ENCODE measurements around the gene SMAD5.

The SMAD5 gene

GRCh38 chr5:136132087-136132486 lies 558 bp upstream of the SMAD5 start:
- Histone ChIP-seq H3K4me1 (ENCODE audit: control insufficient read depth in 1 of 2, insufficient read depth in 1 of 2, low read depth in 1 of 2, low read length in 1 of 2) (peaks cover 11 to 15% of the 10 kb centered on the region in 2 experiments), H3K36me3 (no peaks in the 10 kb centered on the region), H3K4me3 (ENCODE audit: low read depth in 1 of 2, low read length in 1 of 2) (peak overlapping the region; percentile 70 to 72), H3K27me3 (peaks cover 69% of the 10 kb centered on the region), H3K27ac (no peak overlapping the region), H3K9me3 (no peaks in the 10 kb centered on the region)
- no peak for TF ChIP-seq CTCF (IDR thresholded peaks at IDR 0.05)

DNA sequence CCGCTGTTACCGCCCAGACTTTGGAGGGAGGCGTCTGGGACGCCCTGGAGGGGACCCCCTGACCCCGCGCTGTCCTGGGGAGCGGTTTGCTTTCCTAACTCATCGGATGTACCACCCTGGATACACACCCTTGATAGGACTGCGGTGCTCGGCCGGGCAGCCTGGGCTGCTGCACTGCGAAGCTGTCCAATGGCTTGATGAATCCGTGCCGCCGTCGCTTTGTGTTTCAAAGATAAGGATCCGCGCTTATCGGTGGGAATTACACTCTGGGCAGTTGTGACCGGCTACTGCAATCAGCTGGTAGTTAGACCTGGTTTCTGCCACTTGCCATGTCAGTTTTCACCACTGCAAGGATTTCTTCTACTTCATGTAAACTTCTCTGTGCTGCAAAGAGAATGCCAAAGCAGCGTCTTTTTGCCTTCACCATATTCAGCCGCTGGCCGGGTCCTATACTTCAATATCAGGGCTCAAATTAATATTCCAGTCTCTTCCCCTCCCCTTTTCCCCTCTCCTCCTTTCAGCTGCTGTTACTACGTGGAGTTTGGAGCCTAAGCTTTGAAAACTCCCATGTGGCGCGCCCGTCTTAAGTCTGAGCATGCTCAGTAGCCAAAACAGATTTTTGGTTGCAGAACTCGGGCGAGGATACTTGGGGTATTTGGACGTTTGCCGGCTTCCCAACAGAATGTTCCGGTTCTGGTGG lies 727 bp downstream of the SMAD5 start:
- Histone ChIP-seq H3K9me3 (no peaks in the 10 kb centered on the region), H3K36me3 (no peaks in the 10 kb centered on the region), H3K4me1 (ENCODE audit: control insufficient read depth in 1 of 2, insufficient read depth in 1 of 2, low read depth in 1 of 2, low read length in 1 of 2) (peaks cover 11 to 15% of the 10 kb centered on the region in 2 experiments), H3K27ac (peak overlapping the region; percentile 43), H3K27me3 (peaks cover 56% of the 10 kb centered on the region), H3K4me3 (ENCODE audit: low read depth in 1 of 2, low read length in 1 of 2) (peak overlapping the region; percentile 70 to 72)
- no peak for TF ChIP-seq CTCF (IDR thresholded peaks at IDR 0.05)

DNA sequence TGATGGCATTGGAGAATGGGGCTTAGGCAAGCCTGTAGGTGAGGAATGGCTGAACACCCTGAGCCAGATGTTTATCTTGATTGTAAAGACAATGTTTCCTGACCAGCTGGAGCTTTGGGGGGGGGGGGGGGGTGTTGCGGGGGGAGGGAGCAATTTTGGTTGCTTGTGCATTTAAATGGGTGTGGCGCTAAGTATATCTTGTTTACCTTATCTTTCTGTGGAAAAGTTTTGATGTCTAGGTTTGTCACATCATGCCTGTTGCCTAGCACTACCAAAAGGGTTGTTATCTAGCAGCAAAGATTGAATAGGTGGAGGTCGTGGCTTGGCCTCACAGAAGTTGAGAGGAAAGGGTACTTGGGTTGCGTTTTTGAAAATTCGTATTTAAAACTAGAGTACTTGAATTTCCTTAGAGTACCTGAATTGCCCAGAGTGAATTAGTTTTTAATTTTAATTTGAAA lies 1.3 kb downstream of the SMAD5 start:
- Histone ChIP-seq H3K36me3 (no peaks in the 10 kb centered on the region), H3K27me3 (peaks cover 51% of the 10 kb centered on the region), H3K9me3 (no peaks in the 10 kb centered on the region), H3K27ac (no peak overlapping the region), H3K4me1 (ENCODE audit: control insufficient read depth in 1 of 2, insufficient read depth in 1 of 2, low read depth in 1 of 2, low read length in 1 of 2) (peaks cover 11 to 15% of the 10 kb centered on the region in 2 experiments), H3K4me3 (ENCODE audit: low read depth in 1 of 2, low read length in 1 of 2) (peak overlapping the region; percentile 70 to 72)
- TF ChIP-seq CTCF (IDR thresholded peaks at IDR 0.05), result no peak

- no peaks in the 10 kb centered on the region for H3K36me3 ChIP-seq
- peaks cover 11 to 15% of the 10 kb centered on the region in 2 experiments for H3K4me1 ChIP-seq (ENCODE audit: control insufficient read depth in 1 of 2, insufficient read depth in 1 of 2, low read depth in 1 of 2, low read length in 1 of 2)
- no peaks in the 10 kb centered on the region for H3K9me3 ChIP-seq
- H3K27ac ChIP-seq, result no peak overlapping the region
- H3K4me3 ChIP-seq (ENCODE audit: low read depth in 1 of 2, low read length in 1 of 2), result no peak overlapping the region
- H3K27me3 ChIP-seq, result peaks cover 44% of the 10 kb centered on the region
- TF ChIP-seq CTCF (IDR thresholded peaks at IDR 0.05), result no peak
These were observed 2.0 kb downstream of the SMAD5 start for GRCh38 chr5:136134653-136135052.

- H3K27me3 ChIP-seq, result peaks cover 35% of the 10 kb centered on the region
- no peaks in the 10 kb centered on the region for H3K36me3 ChIP-seq
- H3K9me3 ChIP-seq, result no peaks in the 10 kb centered on the region
- H3K4me3 ChIP-seq (ENCODE audit: low read depth in 1 of 2, low read length in 1 of 2), result no peak overlapping the region
- H3K27ac ChIP-seq, result no peak overlapping the region
- peaks cover 11 to 15% of the 10 kb centered on the region in 2 experiments for H3K4me1 ChIP-seq (ENCODE audit: control insufficient read depth in 1 of 2, insufficient read depth in 1 of 2, low read depth in 1 of 2, low read length in 1 of 2)
- TF ChIP-seq CTCF (IDR thresholded peaks at IDR 0.05), result no peak
These were observed 2.9 kb downstream of the SMAD5 start for GRCh38 chr5:136135536-136135935.
